GM19324 (cell line): Measurements from ENCODE around the gene FCRLB.
"Not testable (repeated sequence)": the region's sequence is repeated elsewhere in the genome, so short reads cannot be mapped to it uniquely, and the experiment has no call there.

Source experiments
- ATAC-seq: cut with Tn5 transposase; IDR thresholded peaks from one replicate; pipeline ENCODE4 v1.9.1; 2021; ENCODE audit warnings: mild to moderate bottlenecking, moderate library complexity; ENCODE audit not compliant: unreplicated experiment, low FRiP score

Gene FCRLB

DNA sequence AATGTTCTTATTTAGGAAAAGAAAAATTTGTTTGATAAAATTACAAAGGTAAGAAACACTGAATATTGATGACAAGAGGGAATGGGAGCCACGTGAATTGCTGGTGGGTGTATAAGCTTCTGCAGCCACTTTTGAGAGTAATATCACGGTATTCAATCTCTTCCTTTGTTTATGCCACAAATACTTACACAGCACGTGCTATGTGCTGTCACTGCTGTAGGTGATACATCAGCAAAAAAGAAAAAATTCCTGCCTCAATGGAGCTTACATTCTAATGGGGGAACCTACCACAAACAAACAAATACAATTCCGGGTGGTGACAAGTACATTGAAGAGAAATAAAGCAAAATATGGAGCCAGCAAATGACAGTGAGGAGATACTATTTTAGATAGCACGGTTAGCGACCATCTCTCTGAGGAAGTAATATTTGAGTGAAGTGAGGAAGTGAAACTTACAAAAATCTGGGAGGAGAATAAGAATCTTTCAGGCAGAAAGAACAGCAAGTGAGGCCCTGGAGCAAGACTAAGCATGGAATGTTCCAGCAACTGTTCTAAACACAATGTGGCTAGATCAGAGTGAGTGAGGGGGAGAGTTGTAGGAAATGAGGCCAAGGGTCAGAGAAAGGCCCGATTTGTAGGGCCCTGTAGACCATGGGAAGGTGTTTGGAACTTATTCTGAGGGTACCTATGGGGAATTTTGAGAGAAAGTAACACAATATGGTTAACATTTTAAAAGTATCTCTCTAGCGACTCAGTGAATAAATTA, 2.6 kb upstream of the FCRLB start:
- peak; percentile 51 for ATAC-seq

DNA sequence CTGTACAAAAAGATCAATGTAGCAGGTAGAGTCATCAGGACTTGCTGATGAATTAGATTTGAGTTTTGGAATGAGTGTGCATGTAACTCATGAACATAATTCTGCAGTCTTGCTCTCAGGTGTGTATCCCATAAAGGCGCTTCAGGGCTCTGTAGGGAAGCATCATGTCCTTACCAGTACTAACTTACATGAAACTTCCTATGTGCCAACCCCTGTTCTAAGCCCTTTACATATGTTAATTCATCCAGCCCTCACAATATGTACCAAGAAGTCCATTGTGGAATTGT, 2.1 kb upstream of the FCRLB start:
- ATAC-seq: peak; percentile 26

DNA sequence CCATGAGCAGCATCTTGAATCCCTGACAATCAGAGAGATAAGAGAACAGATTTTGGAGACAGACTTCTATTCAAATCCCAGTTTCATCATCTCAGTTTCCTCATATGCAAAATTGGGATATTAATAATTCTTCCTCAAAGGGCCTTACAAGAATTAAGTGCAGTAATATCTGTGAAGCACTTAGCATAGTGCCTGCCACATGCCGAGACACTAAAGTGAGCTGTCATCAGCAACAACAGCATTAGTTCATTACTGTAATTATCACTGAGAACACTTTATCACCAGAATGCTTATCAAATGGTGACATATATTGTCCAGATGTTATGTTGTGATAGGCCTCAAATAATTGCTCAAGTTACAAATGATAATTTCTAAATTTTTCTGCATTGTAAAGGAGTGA, 922 bp upstream of the FCRLB start:
- ATAC-seq: no peak

DNA sequence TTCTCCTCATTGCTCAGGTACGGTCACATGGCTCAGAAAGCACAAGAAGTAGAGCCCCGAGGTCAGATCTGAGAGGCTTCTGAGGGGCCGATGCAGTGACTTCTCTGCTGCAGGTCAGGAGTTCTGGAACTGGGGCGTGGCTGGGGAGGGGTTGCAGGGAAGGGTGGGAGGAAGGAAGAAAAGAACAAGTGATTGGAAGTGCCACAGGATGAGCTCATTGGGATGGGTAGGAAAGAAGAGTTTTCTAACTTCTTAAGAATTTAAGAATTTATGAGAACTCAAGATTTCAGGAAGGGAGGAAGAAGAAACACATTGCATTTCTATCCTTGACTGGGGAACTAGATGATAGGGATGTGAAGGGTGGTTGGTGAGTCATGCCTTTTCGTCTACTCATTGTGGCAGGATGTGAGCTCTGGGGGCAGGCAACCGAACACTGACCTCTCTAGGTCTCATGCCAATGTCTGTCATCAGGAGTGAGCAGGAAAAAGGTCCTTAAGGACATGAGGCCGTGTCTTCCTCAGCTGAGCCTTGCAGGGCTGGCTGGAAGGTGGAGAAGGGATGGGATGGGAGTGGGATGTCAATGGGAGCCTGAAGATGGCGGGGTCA, 497 bp downstream of the FCRLB start:
- no peak for ATAC-seq

DNA sequence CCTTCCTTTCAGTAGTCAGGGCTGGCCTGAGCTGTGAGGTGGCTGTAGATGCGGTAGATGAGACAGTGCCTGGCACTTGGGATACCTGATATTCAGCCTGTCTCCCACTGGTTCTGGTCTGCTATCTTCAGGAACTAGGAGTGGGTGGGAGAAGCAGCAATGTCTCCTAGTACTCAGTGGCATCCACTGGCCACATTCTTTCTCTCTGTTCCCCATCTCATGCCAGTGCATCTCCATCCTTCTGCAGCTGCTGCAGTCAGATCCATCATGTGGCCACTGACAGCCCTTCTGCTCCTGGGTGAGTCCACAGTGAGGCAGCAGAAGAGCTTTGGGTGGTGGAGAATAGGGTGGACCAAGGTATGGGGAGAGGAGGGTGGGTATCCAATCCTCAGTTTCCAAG, 1.1 kb downstream of the FCRLB start:
- ATAC-seq: no peak

DNA sequence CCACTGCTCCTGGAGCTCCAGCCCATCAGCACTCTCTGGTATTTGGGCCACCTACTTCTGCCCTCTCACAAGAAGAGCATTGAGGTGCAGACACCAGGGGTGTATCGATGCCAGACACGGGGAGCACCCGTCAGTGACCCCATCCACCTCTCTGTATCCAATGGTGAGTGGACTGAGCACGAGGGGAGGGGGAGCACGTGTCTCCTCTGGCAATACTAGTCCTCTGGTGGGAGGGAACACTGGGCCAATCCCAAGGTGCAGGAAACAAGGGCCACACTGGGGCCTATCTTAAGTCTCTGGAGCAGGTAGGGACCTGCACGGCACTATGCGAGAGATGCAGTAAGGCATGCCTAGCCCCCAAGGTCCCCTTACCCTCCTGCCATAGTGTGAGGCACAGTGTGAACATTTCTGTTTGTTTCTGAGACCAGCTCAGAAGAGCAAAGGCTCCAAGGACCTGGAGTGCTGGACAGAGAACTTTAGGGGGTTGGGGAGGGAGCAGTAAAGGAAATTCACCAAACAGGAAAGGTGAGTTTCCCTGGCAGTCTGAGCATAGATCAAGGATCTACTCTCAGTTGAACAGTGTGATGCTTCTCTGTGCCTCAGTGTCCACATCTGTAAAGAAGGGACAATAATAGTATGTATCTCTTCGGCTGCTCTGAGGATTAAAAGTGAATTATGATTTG, 2.3 kb downstream of the FCRLB start:
- no peak for ATAC-seq

DNA sequence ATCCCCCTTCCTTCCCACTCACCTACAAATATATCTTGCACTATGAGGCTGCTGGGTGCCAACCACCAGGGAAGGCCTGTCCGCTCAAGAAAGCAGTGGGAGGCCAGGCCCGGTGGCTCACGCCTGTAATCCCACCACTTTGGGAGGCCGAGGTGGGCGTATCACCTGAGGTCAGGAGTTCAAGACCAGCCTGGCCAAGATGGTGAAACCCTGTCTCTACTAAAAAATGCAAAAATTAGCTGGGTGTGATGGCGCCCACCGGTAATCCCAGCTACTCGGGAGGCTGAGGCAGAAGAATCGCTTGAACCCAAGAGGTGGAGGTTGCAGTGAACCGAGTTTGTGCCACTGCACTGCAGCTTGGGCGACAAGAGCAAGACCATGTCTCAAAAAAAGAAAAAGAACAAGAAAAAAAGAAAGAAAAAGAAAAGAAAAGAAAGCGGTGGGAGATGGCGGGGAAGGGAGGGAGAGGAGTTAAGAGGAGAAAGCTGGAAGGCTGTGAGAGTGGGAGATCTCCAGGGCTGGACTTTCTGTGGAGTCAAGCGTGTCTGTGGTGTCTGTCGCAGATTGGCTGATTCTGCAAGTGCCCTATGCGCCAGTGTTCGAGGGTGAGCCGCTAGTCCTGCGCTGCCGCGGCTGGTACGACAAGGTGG, 4.0 kb downstream of the FCRLB start:
- not testable (repeated sequence) for ATAC-seq

DNA sequence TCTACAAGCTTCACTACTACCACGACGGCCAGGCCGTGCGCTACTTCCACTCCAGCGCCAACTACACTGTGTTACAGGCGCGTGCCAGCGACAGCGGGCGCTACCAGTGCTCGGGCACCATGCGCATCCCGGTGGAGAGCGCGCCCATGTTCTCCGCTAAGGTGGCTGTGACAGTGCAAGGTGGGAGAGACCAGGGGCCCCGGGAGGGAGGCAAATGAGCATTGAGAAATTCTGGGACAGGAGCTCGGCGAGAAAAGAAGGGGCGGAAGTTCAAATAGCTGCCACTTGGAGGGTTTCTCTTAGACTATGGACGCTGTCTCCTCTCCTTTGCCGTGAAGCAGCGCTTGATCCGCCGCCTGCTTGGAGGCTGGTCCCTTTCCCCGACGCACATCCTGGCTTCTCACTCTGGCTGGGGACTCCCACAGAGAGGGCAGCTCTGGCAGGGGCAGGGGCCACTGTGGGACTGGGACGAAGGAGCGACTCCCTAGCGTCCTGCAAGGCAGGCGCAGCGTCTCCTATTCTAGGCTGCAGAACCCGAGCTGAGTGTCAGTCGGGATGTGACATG, 4.6 kb downstream of the FCRLB start:
- peak; percentile 23 for ATAC-seq

DNA sequence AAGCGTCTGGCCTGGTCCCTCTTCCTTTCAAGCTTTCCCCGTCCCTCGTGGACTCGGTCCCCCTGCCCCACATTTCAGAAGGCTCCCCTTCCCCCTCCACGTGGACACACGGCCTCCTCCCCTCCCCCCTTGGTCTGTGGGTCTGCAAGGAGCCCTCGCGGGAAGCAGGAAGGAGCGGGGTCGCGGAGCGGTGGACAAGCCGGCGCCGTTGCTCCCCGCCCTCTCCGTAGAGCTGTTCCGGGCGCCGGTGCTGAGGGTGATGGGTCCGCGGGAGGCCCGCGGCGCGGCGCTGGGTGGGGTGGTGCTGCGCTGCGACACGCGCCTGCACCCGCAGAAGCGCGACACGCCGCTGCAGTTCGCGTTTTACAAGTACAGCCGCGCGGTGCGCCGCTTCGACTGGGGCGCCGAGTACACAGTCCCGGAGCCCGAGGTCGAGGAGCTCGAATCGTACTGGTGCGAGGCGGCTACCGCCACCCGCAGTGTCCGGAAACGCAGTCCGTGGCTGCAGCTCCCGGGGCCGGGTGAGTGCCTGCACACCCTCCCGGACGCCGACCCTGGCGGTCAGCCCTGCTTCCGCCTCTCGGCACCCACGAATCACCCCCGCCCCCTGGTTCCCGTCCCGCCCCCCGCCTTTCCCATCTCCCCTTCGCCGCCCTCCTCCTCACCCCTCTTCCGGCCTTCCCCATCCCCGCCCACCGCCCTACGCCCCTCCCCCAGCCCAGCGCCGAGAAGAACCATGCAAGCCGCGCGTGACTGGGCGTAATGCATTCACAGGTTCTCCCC, 5.3 kb downstream of the FCRLB start:
- peak; percentile 69 for ATAC-seq

DNA sequence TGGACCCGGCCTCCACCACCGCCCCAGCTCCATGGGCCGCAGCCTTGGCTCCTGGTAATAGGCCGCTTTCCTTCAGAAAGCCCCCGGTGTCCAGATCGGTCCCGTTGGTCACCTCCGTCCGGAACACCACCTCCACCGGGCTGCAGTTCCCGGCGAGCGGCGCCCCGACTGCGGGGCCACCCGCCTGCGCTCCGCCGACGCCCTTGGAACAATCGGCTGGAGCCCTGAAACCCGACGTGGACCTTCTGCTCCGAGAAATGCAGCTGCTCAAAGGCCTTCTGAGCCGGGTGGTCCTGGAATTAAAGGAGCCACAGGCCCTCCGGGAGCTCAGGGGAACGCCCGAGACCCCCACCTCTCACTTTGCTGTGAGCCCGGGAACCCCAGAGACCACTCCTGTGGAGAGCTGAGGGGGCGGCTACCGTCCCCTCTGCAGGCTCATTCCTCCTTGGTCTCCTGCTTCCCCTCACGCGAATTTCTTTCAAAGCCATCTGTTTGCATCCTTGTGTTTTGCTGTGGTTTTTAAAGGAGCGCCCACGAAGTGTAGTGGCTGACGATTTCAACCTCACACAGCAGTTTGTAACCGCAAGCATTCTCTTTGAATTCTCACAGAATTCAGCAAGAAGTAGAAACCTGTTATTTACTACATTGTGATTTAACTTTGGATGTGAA, 6.0 kb downstream of the FCRLB start:
- ATAC-seq: no peak

DNA sequence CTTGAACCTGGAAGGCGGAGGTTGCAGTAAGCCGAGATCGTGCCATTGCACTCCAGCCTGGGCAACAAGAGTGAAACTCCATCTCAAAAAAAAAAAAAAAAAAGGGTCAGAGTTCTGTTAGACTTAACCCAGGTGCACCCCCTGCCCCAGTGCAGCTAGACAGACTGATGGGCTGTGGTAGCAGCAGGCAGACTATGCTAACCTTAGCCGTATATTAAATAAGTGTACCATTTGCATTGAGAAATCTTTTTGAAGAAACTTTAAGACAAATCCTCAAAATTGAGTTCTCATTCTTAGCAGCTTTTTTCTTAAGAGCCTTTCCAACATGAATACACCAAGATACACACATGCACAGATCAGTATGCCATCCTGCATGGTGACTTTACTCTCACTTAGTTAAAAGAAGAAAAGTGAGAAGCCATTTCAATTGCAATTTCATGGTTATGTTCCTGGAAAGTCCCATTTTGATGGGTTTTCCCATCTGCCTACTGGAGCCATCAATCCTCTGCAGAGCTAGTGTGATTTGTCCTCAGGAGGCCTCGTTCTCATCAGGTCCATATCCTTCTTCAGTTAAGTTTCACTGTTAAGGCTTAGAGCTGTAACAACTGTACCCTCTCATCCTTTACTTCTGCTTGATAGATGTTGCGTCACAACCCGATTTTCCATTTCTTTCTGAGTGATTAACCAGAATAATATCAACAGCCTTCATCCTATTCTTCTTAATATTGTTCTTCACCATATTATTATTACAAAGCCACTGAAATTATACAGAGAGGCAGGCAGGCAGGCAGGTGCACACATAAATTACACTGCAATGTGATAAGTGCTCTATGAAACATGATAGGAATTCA, 7.3 kb downstream of the FCRLB start:
- ATAC-seq: no peak

DNA sequence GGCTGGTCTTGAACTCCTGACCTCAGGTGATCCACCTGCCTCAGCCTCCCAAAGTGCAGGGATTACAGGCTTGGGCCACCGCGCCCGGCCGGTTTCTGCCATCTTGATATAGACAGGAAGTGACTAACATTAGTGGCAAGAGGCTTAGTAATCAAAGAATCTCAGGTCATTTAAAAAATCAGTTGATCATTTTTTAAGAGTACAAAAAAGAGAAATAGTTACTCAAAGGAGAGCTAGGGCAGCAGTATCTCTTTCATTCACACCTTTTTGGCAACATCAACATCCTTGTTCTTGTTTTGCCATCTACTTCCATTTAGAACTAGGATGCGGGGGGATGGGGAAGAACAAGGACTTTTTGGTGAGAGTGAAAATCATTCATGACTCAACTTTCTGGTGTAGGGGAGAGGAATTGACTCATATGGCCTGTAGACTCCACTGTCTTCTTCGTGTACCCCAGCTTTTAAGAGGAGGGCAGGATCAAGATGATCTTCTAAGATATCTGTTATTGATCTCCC, 8.8 kb downstream of the FCRLB start:
- ATAC-seq: no peak

DNA sequence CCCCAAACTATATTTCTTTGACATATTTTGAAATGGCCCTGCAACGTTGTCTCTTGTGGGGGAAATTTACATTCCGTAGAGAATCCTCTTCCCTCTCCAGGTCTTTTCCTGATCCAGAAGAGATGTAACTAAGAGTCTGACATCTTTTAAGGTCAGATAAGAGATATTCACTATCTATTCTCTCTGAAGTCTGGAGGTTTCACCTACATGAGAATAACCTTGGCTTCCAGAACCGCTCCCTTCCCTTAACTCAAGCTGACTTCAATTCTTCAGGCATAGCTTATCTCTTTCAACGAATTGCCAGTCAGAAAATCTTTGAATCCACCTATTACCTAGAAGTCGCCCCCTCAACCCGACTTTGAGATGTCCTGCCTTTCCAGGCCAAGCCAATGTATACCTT, 9.9 kb downstream of the FCRLB start:
- no peak for ATAC-seq

DNA sequence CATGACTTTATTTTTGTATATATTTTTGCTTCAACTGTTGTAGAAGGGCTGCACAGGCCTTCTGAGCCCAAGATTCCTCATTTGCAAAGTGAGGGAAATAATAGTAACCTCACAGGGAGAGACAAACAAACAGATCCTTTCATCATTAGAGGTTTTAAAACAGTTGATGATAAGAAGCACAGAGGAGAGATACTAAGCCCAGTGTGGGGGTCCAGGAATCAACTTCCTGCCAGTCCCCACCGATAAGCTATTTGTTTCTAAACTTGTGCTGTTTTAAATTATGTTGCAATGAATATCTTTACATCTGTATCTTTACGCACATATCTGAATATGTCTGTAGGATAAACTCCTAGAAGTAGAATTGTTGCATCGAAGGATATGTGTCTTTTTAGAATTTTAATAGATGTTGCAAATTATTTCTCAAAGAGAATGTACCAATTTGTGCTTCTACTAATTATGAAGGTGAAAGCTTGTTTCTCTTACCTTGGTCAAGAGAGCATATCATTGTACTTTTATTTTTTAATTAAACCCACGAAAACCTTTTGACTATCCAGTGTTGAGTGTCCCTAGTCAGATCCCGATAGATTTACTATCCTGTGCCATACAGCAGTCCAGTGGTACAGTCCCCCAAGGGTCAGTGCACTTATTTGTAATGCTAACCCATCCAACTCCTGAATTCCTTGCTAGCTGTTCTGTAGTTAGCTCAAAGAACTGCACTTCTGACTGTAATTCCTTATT, 10.8 kb downstream of the FCRLB start:
- no peak for ATAC-seq

DNA sequence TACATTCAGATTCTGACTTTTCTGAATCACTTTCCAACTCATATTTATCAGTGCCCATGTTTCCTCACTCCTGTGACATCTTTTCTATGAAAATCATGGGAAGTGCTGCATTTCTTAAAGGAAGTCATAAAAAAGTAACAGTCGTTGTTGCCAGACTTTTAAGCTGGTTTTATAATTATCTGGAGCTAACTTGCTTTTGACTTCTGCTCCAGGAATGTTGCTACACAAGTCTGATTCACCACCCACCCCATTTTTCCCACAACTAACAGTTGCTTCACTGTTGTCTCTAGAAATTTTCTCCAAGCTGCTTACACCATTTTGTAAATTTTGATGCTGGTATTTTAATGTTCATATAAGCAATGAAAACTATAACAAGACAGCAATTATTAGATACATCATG, 12.2 kb downstream of the FCRLB start:
- no peak for ATAC-seq

DNA sequence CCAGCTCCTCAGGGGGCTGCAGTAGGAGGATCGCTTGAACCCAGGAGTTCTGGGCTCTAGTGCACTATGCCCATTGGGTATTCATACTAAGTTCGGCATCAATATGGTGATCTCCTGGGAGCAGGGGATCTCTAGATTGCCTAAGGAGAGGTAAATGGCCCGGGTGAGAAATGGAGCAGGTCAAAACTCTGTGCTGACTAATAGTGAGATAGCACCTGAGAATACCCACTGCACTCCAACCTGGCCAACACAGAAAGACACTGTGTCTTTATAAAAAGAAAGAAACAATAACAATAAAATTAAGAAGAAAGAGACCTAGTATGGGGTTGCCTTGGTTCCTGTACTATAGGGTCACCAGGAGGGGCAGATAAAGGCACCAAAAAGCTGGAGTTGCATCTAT, 14.5 kb downstream of the FCRLB start:
- ATAC-seq: no peak

DNA sequence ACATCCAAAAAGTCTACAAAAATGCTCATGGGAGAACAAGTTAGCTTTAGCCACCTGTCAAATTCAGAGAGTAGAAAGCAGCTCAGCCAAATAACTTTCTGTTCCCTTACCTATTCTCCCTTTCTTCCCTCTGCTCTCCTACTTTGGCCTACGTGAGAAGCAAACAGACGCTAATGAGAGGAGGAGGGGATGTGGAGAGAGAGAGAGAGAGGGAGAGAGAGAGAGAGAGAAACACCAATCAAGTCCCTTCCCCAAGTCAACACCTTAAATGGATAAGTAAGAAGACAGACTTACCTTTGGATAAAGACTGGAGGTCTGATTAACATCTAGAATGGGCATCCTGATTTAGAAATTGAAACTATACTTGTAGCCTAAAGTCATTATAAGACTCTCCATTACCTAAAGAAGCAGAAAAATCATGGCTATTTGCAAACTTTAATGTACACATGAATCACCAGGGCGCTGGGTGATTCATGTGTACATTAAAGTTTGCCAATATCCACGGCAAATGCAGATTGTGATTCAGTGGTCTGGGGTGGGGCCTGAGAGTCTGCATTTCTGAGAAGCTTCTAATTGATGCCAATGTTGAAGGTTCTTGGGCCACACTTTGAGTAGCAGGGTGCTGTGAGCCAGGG, 15.1 kb downstream of the FCRLB start:
- no peak for ATAC-seq

DNA sequence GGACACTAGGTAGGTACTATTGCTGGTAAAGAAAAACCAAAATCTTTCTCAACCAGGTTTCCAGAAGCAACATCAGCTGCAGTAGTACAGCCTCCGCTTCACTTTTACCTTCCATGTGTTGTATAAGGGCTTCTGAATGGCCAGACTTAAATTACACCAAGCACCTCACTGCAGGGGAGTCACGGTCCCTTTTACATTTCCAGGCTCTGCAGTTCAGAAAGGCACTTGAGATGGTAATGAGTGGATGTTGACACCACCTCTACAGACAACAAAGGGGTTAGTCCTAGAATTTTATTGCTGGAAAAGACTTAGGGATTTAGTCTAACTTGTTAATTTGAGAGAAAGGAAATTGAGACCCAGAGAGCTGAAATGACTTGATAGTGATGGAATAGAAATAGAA, 16.3 kb downstream of the FCRLB start:
- ATAC-seq: no peak
